ENCODE results near the gene SETX. TPM values are rescaled to one million over a fixed set of nuclear protein-coding genes. Genes with fewer than 3 reads are reported as not detected.
A peak's percentile ranks its signal among the peaks of the same experiment; 100 is the strongest.

SETX gene
- total RNA-seq, 5 donors from 2014 or later (not counting 1 experiment from before 2014, with no cell fraction given): 63.9 to 73.2 (median 65.0) TPM

GRCh38 chr9:132216861-132217619, 137.7 kb downstream of the SETX start:
- H3K27ac ChIP-seq (ENCODE audit: low read length): no peak overlapping the region
- ChIA-PET POLR2A (no interaction called here), CTCF (no interaction called here)

DNA sequence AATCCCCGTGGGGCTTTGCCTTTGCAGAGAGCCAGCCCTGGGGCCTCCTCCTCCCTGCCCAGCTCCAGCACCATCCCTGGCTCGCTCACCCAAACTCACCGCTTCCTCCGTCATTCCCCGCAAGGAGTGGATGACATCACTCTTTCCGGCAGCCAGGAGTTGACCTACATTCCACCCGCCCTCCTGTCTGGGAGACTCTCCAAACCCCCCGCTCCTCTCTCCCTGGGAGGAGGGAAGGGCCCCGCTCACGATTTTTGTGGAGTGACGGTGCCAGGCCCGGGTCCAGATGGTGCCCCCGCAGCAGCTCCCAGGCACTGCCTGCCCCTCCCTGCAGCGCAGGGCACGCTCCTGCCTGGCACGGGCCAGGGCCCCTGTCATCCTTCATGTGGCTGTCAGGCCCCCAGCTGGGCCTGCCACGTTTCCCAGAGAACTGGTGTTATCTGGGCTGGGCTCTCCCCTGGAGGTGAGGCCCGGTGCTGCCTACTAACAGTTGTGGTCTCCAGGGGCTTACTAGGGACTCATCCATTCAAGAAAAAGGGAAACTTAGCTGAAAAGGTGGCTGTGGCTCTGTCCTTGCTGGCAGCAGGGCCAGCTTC, 140.7 kb downstream of the SETX start:
- ATAC-seq (replicated peaks in 1 of 4): no peak

More at GRCh38 chr9:132216861-132217619, 137.7 kb downstream of the SETX start:
- Mint-ChIP-seq H3K36me3 (no peaks in the 10 kb centered on the region), H3K4me3 (no peak overlapping the region), H3K4me1 (no peaks in the 10 kb centered on the region), H3K27me3 (peaks cover 4 to 5% of the 10 kb centered on the region in 2 donors), H3K9me3 (no peaks in the 10 kb centered on the region), H3K27ac (no peak overlapping the region)
- no peak for ATAC-seq (replicated peaks in 1 of 4)
- 95% methylated on average over 4 of the region's 10 CpGs for WGBS (ENCODE audit: insufficient coverage)
- H3K9me3 ChIP-seq: no peaks in the 10 kb centered on the region
- DNase-seq: peak in 1 of 35 experiments; percentile 16
- H3K27me3 ChIP-seq (replicated peaks in 1 of 2; ENCODE audit: control insufficient read depth in 2 of 2, extremely low read depth in 1 of 2, insufficient read depth in 2 of 2, low read length in 1 of 2): peaks cover 0 to 12% of the 10 kb centered on the region in 2 experiments
- H3K36me3 ChIP-seq (ENCODE audit: control insufficient read depth in 2 of 2, extremely low read depth in 1 of 2, insufficient read depth in 1 of 2, low read length in 1 of 2): no peaks in the 10 kb centered on the region
- no peaks in the 10 kb centered on the region for H3K4me1 ChIP-seq (ENCODE audit: control insufficient read depth in 1 of 2, extremely low read depth in 1 of 2, insufficient read depth in 2 of 2, low read length in 2 of 2)
- no peak overlapping the region for H3K4me3 ChIP-seq (ENCODE audit: control insufficient read depth in 1 of 2, extremely low read depth in 1 of 2, low read length in 1 of 2)

DNA sequence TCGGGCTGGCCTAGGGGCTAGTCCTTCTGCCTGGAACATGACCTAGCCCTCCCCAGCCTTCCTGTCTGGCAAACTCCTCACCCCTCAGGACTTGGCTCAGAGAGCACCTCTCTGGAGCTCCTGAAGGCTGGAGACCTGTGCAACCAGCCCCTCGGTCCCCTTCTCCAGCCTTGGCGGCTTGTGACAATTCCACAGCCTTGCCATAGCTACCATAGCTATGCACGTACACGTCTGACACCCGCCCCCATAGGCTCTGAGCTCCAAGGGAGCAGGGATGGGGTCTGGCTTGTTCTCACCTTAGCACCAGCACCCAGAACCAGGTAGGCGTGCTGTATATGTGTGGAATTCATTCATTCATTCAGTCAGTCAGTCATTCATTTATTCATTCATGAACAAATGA, 143.2 kb downstream of the SETX start:
- Histone ChIP-seq H3K36me3 (ENCODE audit: control insufficient read depth in 2 of 2, extremely low read depth in 1 of 2, insufficient read depth in 1 of 2, low read length in 1 of 2) (no peaks in the 10 kb centered on the region), H3K27me3 (replicated peaks in 1 of 2; ENCODE audit: control insufficient read depth in 2 of 2, extremely low read depth in 1 of 2, insufficient read depth in 2 of 2, low read length in 1 of 2) (peaks cover 0 to 12% of the 10 kb centered on the region in 2 experiments), H3K4me1 (ENCODE audit: control insufficient read depth in 1 of 2, extremely low read depth in 1 of 2, insufficient read depth in 2 of 2, low read length in 2 of 2) (no peaks in the 10 kb centered on the region), H3K27ac (ENCODE audit: low read length) (no peak overlapping the region), H3K4me3 (ENCODE audit: control insufficient read depth in 1 of 2, extremely low read depth in 1 of 2, low read length in 1 of 2) (no peak overlapping the region), H3K9me3 (no peaks in the 10 kb centered on the region)
- POLR2A ChIA-PET: no interaction called here
- H3K27me3 Mint-ChIP-seq: peaks cover 3 to 9% of the 10 kb centered on the region in 2 donors
- H3K9me3 Mint-ChIP-seq: no peaks in the 10 kb centered on the region
- CTCF ChIA-PET: no interaction called here
- ATAC-seq (replicated peaks in 1 of 4) (no peak), DNase-seq (no peak)
- no peak overlapping the region for H3K27ac Mint-ChIP-seq
- 85% methylated on average over 3 of the region's 7 CpGs for WGBS (ENCODE audit: insufficient coverage)
- H3K4me3 Mint-ChIP-seq: no peak overlapping the region
- no peaks in the 10 kb centered on the region for H3K4me1 Mint-ChIP-seq
- H3K36me3 Mint-ChIP-seq: no peaks in the 10 kb centered on the region

More for the DNA sequence above, 140.7 kb downstream of the SETX start:
- Mint-ChIP-seq H3K27me3 (peaks cover 0 to 4% of the 10 kb centered on the region in 2 donors), H3K36me3 (no peaks in the 10 kb centered on the region), H3K4me3 (no peak overlapping the region), H3K4me1 (no peaks in the 10 kb centered on the region), H3K27ac (no peak overlapping the region), H3K9me3 (no peaks in the 10 kb centered on the region)
- H3K27me3 ChIP-seq (replicated peaks in 1 of 2; ENCODE audit: control insufficient read depth in 2 of 2, extremely low read depth in 1 of 2, insufficient read depth in 2 of 2, low read length in 1 of 2): peaks cover 0 to 9% of the 10 kb centered on the region in 2 experiments
- DNase-seq: no peak
- no peaks in the 10 kb centered on the region for H3K4me1 ChIP-seq (ENCODE audit: control insufficient read depth in 1 of 2, extremely low read depth in 1 of 2, insufficient read depth in 2 of 2, low read length in 2 of 2)
- H3K9me3 ChIP-seq: no peaks in the 10 kb centered on the region
- WGBS (ENCODE audit: insufficient coverage): 69% methylated on average over 13 of the region's 18 CpGs
- no peak overlapping the region for H3K4me3 ChIP-seq (ENCODE audit: control insufficient read depth in 1 of 2, extremely low read depth in 1 of 2, low read length in 1 of 2)
- ChIA-PET POLR2A (no interaction called here), CTCF (no interaction called here)
- no peaks in the 10 kb centered on the region for H3K36me3 ChIP-seq (ENCODE audit: control insufficient read depth in 2 of 2, extremely low read depth in 1 of 2, insufficient read depth in 1 of 2, low read length in 1 of 2)
- no peak overlapping the region for H3K27ac ChIP-seq (ENCODE audit: low read length)

Other genes starting within 250 kb of the SETX start
- gene NTNG2, start 192.9 kb downstream of the SETX start, total RNA-seq: 10 to 100 TPM in 1 of 5 donors, 1 to 10 TPM in 4; 4.8 to 14.1 (median 7.8) TPM
- 10 to 100 TPM; 12.5 to 20.9 (median 19.2) TPM for gene TTF1, start 51.9 kb upstream of the SETX start, total RNA-seq
- not detected for gene CFAP77, start 55.2 kb upstream of the SETX start, total RNA-seq
- gene BARHL1, start 227.6 kb upstream of the SETX start, total RNA-seq: not detected